ENCODE measurements around the gene MBD3L2.
"Not testable (repeated sequence)": the region's sequence is repeated elsewhere in the genome, so short reads cannot be mapped to it uniquely, and the experiment has no call there.

MBD3L2 gene

GRCh38 chr19:7063339-7063738 is 14.2 kb downstream of the MBD3L2 start:
- DNase-seq: no peak

DNA sequence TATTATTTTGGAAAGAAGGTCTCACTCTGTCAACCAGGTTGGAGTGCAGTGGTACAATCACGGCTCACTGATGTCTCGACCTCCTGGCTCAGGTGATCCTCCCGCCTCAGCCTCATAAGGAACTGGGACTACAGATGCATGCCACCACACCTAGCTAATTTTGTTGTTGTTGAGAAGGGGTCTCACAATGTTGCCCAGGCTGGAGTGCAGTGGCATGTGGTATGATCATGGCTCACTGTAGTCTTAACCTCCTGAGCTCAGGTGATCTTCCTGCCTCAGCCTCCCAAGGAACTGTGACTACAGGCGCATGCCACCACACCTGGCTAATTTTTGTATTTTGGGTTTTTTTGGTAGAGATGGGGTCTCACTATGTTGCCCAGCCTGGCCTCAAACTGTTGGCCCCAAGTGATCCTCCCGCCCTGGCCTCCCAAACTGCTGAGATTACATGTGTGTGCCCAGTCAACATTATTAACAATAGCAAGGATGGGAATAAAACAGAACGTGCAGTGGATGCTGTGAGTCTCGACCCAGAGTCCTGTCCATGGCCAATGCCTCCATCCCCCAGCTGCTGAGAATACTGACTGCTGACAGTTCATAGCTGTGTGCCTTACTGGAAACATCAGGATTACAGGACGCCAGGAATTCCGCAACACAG is 14.8 kb downstream of the MBD3L2 start:
- DNase-seq: no peak

GRCh38 chr19:7067122-7067521 is 18.0 kb downstream of the MBD3L2 start:
- not testable (repeated sequence) for DNase-seq

GRCh38 chr19:7067716-7068115 is 18.6 kb downstream of the MBD3L2 start:
- DNase-seq: no peak

DNA sequence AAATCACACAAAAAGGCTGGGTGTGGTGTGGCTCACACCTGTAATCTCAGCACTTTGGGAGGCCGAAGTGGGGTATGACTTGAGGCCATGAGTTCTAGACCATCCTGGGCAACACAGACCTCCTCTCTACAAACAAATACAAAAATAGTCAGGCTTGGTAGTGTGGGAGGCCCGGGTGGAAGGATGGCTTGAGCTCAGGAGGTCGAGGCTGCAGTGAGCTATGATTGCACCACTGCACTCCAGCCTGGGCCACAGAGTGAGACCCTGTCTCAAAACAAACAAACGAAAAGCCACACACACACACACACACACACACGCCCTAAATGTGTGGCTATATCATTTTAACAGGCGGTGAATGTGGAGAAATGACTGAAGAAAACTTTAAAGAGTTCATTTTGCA is 19.5 kb downstream of the MBD3L2 start:
- no peak for DNase-seq

- peak; percentile 66 for DNase-seq
These were observed 20.2 kb downstream of the MBD3L2 start, which contains the start of gene ZNF557 for GRCh38 chr19:7069042-7069903. Gene ZNF557 (plus strand): TSS chr19:7069703. CDS start chr19:7075075, 5,372 bp downstream.

GRCh38 chr19:7069904-7070226 is 20.7 kb downstream of the MBD3L2 start:
- DNase-seq: no peak

DNA sequence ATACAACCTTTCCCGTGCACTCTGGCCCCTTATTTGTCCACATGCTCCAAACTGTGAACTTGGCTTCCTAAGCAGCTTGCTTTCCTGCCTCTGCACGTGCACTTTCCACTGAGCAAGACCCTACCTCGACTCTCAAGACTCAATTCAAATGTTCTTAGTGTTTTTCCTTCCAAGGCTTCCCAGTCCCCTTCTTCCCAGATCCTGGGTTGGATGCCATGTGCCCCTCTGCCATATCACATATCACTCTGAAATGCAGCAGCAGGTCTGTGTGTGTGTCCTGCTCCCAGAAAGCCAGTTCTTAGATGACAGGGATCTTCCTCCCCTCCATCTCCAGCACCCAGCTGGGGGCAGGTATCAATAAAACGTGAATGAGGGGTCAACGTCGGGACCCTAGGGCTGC is 23.4 kb downstream of the MBD3L2 start:
- DNase-seq: no peak

DNA sequence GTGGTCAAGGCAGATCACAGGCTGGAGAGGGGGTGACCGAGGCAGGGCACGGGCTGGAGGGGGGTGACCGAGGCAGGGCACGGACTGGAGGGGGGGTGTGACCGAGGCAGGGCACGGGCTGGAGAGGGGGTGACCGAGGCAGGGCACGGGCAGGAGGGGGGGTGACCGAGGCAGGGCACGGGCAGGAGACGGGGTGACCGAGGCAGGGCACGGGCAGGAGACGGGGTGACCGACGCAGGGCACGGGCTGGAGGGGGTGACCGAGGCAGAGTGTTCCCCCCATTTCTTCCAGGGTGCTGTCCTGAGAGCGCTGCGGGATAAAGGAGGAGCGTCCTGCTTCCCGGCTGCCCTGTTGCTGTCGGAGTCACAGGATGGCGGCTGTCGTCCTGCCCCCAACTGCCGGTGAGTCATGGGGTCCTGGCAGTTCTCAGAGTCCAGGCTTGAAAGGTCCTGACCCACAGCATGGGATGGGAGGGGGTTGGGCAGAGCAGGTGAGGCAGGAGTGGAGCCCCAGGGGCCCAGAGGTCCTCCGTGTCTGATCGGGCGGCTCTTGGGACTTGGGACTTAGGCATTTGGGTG is 25.7 kb downstream of the MBD3L2 start:
- DNase-seq: no peak

DNA sequence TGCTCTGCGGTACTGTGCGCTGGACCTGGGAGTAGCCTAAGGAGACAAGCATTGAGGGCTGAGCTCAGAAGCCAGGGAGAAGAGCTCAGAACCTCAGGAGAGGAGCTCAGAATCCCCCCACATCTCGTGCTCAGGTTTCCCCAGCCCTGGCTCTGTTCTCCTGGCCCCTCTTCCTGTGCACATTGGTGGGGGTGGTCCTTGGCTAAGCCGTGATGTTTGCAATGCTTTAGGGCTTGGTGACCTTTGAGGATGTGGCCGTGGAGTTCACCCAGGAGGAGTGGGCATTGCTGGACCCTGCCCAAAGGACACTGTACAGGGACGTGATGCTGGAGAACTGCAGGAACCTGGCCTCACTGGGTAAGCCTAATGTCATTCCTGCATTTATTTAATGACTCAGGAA is 27.0 kb downstream of the MBD3L2 start:
- no peak for DNase-seq

- DNase-seq: no peak
These were observed 28.9 kb downstream of the MBD3L2 start for GRCh38 chr19:7078008-7078407.

DNA sequence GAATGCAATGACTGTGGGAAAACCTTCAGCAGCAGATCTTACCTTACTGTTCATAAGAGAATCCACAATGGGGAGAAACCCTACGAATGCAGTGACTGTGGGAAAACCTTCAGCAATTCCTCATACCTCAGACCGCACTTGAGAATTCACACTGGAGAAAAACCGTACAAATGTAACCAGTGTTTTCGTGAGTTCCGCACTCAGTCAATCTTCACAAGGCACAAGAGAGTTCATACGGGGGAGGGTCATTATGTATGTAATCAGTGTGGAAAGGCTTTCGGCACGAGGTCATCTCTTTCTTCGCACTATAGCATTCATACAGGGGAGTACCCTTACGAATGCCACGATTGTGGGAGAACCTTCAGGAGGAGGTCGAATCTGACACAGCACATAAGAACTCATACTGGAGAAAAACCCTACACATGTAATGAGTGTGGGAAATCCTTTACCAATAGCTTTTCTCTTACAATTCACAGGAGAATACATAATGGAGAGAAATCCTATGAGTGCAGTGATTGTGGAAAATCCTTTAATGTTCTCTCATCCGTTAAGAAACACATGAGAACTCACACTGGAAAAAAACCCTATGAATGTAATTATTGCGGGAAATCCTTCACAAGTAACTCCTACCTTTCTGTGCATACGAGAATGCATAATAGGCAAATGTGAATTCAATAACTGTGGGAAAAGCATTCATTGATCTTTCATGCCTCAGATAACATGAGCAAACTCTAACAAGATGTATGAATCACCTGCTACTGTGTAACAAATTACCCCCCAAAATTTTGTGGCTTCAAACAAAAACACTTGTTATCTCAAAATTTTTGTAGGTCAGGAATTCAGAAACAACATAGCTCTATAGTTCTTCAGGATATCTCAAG is 34.2 kb downstream of the MBD3L2 start:
- no peak for DNase-seq

- no peak for DNase-seq
These were observed 39.9 kb downstream of the MBD3L2 start for GRCh38 chr19:7088999-7089398.

- DNase-seq: no peak
These were observed 49.0 kb downstream of the MBD3L2 start for GRCh38 chr19:7098096-7098495.

- peak; percentile 65 for DNase-seq
These were observed 49.8 kb downstream of the MBD3L2 start for GRCh38 chr19:7098701-7099596.

DNA sequence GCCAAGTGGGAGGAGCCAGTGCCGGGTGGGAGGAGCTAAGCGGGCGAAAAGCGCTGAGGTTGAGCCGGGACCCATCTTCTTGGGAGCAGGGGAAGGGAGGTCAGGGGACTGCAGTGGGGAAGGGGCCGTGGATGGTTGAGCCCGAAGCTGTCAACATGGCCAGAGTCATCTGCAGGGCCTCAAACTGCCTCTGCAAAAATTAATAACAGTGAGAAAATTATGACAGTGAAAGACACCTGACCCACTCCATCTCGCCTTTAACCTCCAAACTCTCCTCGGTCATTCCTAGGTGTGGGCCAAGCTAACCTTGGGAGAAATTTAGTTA is 50.4 kb downstream of the MBD3L2 start:
- DNase-seq: no peak
